NCI-H2196 treated with DMSO at 0.1 percent for 48 hours (cell line): Measurements from ENCODE around the gene FARS2.

Source experiments
- DNase-seq: peaks from one replicate; lab custom pipeline; 2025; ENCODE audit not compliant: unreplicated experiment; lab: John Stamatoyannopoulos, UW

FARS2 gene

GRCh38 chr6:5746759-5747130 lies 485.4 kb downstream of the FARS2 start:
- DNase-seq = no peak

- DNase-seq = no peak
These were observed 486.1 kb downstream of the FARS2 start for GRCh38 chr6:5747379-5747778.

DNA sequence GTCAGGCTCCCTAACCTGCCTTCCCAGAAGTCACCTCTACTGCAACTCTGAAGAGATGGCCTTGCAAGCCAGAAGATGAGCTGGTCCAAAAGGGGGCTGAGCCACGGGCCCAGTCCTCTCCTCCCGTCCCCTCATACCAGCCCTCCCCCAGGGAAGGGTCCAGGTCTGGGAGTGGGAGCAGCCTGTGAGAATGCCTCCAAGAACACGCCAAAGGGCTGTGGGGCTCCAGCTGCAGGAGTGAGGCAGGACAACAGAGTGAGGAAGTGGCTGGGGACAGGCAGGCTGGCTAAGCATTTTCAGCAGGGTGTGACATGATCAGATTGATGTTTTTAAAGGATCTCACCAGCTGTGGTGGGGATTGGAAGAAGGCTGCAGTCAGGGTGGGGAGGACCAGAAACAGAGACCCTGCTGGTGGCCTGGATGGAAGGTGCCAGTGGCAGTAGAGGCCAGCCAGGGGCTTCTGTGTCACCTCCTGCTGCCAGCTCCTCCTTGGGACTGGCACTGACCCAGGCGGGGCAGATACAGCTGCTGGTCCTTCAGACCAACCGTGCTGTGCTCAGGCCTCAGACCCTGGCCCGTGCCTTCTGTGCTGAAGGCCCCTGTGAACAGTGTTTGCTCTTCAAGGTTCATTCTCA lies 487.8 kb downstream of the FARS2 start:
- no peak for DNase-seq

DNA sequence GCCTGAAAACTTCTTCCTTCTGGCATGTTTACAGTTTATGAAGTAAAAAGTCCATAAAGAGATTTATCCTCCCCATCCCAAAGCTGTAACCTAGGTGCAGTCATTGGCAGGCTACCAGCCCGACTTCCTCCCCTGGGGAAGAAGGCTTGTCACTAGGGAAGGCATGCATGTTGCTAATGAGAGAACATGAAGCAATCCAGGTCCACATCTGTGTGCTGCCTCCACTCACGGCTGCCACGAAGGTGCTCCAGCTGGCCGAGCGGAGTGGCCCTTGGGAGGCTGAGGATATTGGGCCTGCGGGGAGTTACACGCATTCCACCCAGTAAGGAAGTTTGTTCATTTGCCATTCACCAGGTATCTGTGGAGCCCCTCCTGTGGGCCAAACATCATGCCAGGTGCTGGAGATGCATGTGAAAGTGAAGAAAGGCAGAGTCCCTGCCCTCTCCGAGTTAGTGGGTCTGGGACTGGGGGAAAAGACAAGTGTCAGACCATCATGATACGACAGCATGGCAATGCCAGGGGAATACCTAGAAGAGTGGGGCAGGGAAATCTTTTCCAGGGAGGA lies 488.4 kb downstream of the FARS2 start:
- DNase-seq = no peak

DNA sequence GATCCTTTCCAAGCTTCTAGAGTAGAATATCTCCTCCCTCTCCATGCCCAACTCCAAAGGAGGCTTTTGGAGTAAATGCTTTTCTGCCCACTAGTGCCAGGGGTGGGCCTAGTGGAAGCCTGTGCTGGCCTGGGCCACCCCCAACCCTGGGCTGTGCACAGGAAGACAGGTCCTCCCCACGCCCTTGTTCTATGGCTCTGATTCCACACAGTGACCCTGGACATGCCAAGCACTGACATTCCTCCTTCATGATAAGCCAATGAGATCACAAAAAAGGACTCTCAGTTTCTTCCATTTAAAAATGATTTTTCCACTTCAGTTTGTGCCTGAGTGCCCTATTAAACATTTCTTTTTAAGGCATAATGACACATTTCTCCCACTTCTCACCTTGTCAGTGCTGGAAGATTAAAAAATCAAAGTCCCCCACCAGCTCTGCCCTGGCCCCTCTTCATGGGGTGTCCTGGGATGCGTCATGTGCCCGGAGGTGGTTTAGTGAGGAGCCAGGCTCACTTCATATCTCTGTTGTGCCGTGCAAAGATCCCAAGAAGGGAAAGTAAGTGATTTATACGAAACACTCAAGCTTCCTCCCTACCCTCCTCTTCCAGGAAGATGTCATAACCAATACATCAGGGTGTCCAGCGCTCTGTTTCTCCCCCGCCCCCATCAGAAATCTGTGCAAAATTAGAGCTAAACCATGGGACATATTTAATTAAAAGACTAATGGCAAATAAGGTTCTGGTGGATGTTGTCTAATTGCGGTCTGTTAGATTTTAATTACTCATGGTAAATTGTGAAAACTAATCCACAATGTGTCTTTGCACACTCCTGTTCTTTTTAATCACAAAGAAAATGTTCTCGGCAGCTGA lies 490.4 kb downstream of the FARS2 start:
- DNase-seq = no peak

- no peak for DNase-seq
These were observed 491.0 kb downstream of the FARS2 start for GRCh38 chr6:5752391-5752680.

GRCh38 chr6:5753209-5753608 lies 491.9 kb downstream of the FARS2 start:
- no peak for DNase-seq

- DNase-seq = no peak
These were observed 493.6 kb downstream of the FARS2 start for GRCh38 chr6:5754904-5755303.

- DNase-seq = no peak
These were observed 498.3 kb downstream of the FARS2 start for GRCh38 chr6:5759571-5759970.

- DNase-seq = no peak
These were observed 500.1 kb downstream of the FARS2 start for GRCh38 chr6:5761370-5761769.

- DNase-seq = no peak
These were observed 501.3 kb downstream of the FARS2 start for GRCh38 chr6:5762561-5762968.

- no peak for DNase-seq
These were observed 502.1 kb downstream of the FARS2 start for GRCh38 chr6:5763407-5763806.

DNA sequence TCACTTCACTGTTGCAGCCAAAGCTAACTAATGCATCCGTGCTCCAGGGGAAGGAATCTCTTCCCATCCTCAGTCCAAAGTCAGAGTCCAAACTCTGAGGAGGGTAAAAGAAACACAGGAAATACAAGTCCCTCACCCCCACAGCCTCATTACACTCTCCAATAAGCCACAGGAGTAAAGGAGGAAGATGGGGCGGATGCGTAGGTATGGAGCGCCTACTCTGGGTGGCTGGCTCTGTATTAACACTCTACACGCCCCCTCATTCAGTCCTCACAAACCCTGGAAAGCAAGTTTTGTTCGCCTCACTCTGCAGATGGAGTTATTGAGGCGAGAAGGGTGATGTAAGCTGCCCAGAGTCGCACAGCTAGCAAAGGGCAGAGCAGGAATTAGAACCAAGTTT lies 502.6 kb downstream of the FARS2 start:
- no peak for DNase-seq

- DNase-seq = no peak
These were observed 503.2 kb downstream of the FARS2 start for GRCh38 chr6:5764401-5764955.

GRCh38 chr6:5765141-5765760 lies 503.9 kb downstream of the FARS2 start:
- no peak for DNase-seq

- no peak for DNase-seq
These were observed 504.9 kb downstream of the FARS2 start for GRCh38 chr6:5766260-5766659.

- no peak for DNase-seq
These were observed 506.2 kb downstream of the FARS2 start for GRCh38 chr6:5767471-5767870.

DNA sequence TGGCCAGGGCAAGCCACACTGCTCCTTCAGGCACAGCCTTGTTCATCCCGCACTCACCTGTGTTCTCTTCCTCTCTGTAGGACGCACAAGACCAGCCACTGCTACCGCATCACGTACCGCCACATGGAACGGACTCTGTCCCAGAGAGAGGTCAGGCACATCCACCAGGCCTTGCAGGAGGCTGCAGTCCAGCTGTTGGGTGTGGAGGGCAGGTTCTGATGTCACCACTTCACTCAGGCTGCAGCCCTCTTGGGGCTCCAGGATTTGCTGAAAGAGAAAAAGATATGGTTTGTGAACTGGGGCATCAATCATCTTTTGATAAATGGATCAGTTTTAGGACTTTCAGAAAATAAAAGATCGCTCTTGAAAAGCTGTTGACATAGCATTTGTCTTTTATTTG lies 509.9 kb downstream of the FARS2 start:
- no peak for DNase-seq

- DNase-seq = no peak
These were observed 510.6 kb downstream of the FARS2 start for GRCh38 chr6:5771759-5772390.

- DNase-seq = no peak
These were observed 511.3 kb downstream of the FARS2 start for GRCh38 chr6:5772408-5773120.

GRCh38 chr6:5776104-5776503 lies 514.8 kb downstream of the FARS2 start:
- no peak for DNase-seq
